ENCODE results near the gene NOS3. TPM values are rescaled to one million over a fixed set of nuclear protein-coding genes. Genes with fewer than 3 reads are reported as not detected.

The NOS3 gene
- total RNA-seq, 3 donors from 2014 or later (not counting 1 experiment from before 2014, with no cell fraction given), result 2.6 to 5.9 (median 3.8) TPM

GRCh38 chr7:151009327-151010036 lies 18.7 kb downstream of the NOS3 start:
- Histone ChIP-seq H3K27me3 (ENCODE audit: control insufficient read depth, insufficient read depth, low read length) (no peaks in the 10 kb centered on the region), H3K27ac (ENCODE audit: low read length) (peak overlapping the region; percentile 67), H3K9me3 (ENCODE audit: control insufficient read depth, insufficient read depth, low read length) (no peaks in the 10 kb centered on the region), H3K36me3 (ENCODE audit: control insufficient read depth, insufficient read depth, low read length) (no peaks in the 10 kb centered on the region), H3K4me1 (ENCODE audit: control insufficient read depth, insufficient read depth, low read length) (peaks cover 80% of the 10 kb centered on the region), H3K4me3 (ENCODE audit: low read length) (no peak overlapping the region)
- ATAC-seq (no peak), DNase-seq (no peak)
- Mint-ChIP-seq H3K27ac (peak overlapping the region; percentile 94 to 95), H3K4me1 (peaks cover 52 to 67% of the 10 kb centered on the region in 2 donors), H3K9me3 (no peaks in the 10 kb centered on the region), H3K4me3 (no peak overlapping the region), H3K36me3 (no peaks in the 10 kb centered on the region), H3K27me3 (ENCODE audit: low read depth in 2 of 2) (peaks cover 0 to 6% of the 10 kb centered on the region in 2 donors)
- TF ChIP-seq CTCF (IDR thresholded peaks at IDR 0.05), result no peak
- 84% methylated on average over 21 of the region's 22 CpGs for WGBS (ENCODE audit: insufficient coverage)
- intact Hi-C loops (cut with micrococcal nuclease), result loop anchor here (5.0 to 10.0 kb wide), 2 partner anchors 32 to 345 kb away; partner anchors contain the start of gene KCNH2

GRCh38 chr7:151010037-151010306 lies 19.2 kb downstream of the NOS3 start:
- DNase-seq (no peak), ATAC-seq (no peak)
- no peak for TF ChIP-seq CTCF (IDR thresholded peaks at IDR 0.05)
- Mint-ChIP-seq H3K4me3 (peak overlapping the region; percentile 77), H3K27me3 (ENCODE audit: low read depth in 2 of 2) (peaks cover 0 to 4% of the 10 kb centered on the region in 2 donors), H3K9me3 (no peaks in the 10 kb centered on the region), H3K36me3 (no peaks in the 10 kb centered on the region), H3K27ac (peak overlapping the region; percentile 94 to 95), H3K4me1 (peaks cover 54 to 71% of the 10 kb centered on the region in 2 donors)
- Histone ChIP-seq H3K4me3 (ENCODE audit: low read length) (no peak overlapping the region), H3K9me3 (ENCODE audit: control insufficient read depth, insufficient read depth, low read length) (no peaks in the 10 kb centered on the region), H3K36me3 (ENCODE audit: control insufficient read depth, insufficient read depth, low read length) (no peaks in the 10 kb centered on the region), H3K27ac (ENCODE audit: low read length) (peak overlapping the region; percentile 67), H3K4me1 (ENCODE audit: control insufficient read depth, insufficient read depth, low read length) (peaks cover 85% of the 10 kb centered on the region), H3K27me3 (ENCODE audit: control insufficient read depth, insufficient read depth, low read length) (no peaks in the 10 kb centered on the region)
- intact Hi-C loops (cut with micrococcal nuclease), result loop anchor here (5.0 to 10.0 kb wide), 2 partner anchors 33 to 345 kb away; partner anchors contain the start of gene KCNH2
- 64% methylated on average over 7 of the region's 7 CpGs for WGBS (ENCODE audit: insufficient coverage)

- Histone ChIP-seq H3K9me3 (ENCODE audit: control insufficient read depth, insufficient read depth, low read length) (no peaks in the 10 kb centered on the region), H3K27me3 (ENCODE audit: control insufficient read depth, insufficient read depth, low read length) (no peaks in the 10 kb centered on the region), H3K4me1 (ENCODE audit: control insufficient read depth, insufficient read depth, low read length) (peaks cover 90% of the 10 kb centered on the region), H3K27ac (ENCODE audit: low read length) (peak overlapping the region; percentile 67), H3K4me3 (ENCODE audit: low read length) (no peak overlapping the region), H3K36me3 (ENCODE audit: control insufficient read depth, insufficient read depth, low read length) (no peaks in the 10 kb centered on the region)
- peak; percentile 43 to 66 for DNase-seq
- peak overlapping the region; percentile 77 for H3K4me3 Mint-ChIP-seq
- no peaks in the 10 kb centered on the region for H3K9me3 Mint-ChIP-seq
- peak; percentile 50 to 65 (median 59) for ATAC-seq
- WGBS (ENCODE audit: insufficient coverage), result 21% methylated on average over 18 of the region's 18 CpGs
- H3K4me1 Mint-ChIP-seq, result peaks cover 59 to 77% of the 10 kb centered on the region in 2 donors
- peaks cover 0 to 4% of the 10 kb centered on the region in 2 donors for H3K27me3 Mint-ChIP-seq (ENCODE audit: low read depth in 2 of 2)
- peak overlapping the region; percentile 94 to 95 for H3K27ac Mint-ChIP-seq
- TF ChIP-seq CTCF (IDR thresholded peaks at IDR 0.05), result no peak
- intact Hi-C loops (cut with micrococcal nuclease), result loop anchor here (5.0 to 10.0 kb wide), 2 partner anchors 33 to 346 kb away; partner anchors contain the start of gene KCNH2
- no peaks in the 10 kb centered on the region for H3K36me3 Mint-ChIP-seq
Observed at GRCh38 chr7:151010307-151011096, 19.7 kb downstream of the NOS3 start.
